HG02870 (cell line): Measurements from ENCODE around the gene MAPK6.

ENCODE experiments used
- ATAC-seq: cut with Tn5 transposase; IDR thresholded peaks from one replicate; pipeline ENCODE4 v1.9.1; 2021; ENCODE audit warnings: mild to moderate bottlenecking, moderate library complexity; ENCODE audit not compliant: unreplicated experiment

Gene MAPK6

DNA sequence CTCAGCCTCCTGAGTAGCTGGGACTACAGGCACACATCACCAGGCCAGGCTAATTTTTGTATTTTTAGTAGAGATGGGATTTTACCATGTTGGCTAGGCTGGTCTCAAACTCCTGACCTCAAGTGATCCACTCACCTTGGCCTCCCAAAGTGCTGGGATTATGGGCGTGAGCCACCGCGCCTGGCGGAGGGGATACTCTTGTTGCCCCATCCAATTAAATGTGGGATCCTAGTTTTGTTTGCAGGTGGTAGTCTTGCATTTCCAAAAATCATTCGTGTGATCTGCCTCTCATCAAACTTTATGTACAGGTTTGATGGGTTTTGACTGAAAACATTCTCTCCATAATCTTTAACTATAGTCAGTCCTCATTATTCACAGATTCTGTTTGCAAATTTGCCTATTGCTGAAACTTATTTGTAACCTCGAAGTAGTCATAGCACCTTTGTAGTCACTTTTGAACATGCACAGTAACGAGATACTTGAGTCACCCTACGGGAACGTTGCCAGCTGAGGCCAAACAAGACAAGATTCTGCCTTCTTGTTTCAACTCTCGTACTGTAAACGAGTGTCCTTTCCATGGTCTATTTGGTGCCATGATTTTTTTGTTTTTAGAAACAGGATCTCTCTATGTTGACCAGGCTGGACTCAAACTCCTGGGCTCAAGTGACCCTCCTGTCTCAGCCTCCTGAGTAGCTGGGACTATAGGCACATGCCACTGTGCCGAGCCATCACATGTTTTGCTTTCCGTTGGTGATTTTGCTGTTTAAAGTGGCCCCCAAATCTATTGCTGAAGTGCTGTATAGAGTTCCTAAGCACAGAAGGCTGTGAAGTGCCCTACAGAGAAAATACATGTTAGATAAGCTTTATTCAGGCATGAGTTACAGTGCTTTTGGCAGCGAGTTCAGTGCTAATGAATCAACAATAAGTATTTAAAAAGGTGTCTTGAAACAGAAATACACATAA, 8.1 kb upstream of the MAPK6 start:
- ATAC-seq: no peak

DNA sequence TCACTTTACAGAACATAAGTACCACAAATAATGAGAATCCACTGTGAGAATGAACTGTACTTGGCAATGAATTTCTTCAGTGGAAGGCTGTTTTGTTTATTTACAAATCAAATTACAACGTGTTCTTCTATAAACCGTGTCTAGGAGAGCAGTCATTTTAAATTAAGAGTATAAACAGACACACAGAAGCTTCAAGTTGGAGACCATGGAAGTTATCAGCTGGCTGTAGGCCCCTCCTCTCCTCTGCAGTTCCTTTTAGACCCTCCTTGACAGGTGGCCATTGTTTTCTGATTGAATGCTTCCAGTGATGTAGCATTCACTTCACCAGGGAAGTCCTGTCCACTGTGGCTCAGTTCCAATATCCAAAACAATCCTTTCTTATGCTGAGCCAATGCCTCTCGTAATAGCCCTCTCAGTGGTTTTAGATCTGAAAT, 7.3 kb upstream of the MAPK6 start:
- ATAC-seq: no peak

DNA sequence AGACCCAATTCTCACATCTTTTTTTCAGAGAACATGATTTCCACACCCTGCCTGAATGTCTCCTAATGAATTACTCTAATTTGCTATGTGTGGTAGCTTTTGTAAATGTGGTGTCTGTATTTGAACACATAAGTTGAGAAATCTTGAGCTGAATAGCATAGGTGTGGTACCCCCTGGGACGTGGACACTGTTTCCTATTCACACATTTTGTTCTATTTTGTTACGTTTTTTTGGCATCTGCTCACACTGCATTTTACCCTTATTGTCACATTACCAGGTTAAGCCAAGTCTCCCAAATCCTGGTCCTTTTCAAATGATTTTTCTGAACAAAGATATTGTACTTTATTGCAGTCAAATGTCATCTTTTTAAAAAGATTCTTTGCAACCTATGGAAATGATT, 6.8 kb upstream of the MAPK6 start:
- ATAC-seq: no peak

DNA sequence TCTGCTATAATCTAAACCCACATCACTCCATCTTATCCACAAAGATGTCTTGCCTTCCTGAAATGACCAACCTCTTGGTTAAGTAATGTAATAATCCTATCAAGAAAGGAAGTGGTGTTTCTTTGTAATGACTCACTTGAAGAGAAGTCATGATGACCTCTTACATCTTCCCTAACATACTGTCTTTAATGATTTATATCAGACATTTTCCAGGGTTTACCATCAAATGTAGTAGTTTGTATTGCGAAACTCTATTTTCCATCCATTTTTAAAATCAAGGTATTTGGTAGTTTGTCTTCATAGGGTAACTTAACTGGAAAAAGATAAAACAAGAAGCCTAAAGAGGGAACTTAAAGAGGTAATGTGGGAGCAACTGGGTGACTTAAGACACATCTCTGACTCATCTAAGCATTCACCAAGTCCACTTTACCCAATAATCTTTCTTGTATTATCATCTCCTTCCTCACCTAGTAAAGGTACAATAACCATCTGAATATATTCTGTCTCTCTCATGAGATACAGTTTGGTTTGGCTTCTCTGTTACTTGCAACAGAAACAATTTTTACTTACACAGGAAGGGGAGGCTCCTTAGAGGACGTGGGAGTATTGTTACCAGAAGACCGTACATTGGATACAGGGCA, 5.7 kb upstream of the MAPK6 start:
- peak; percentile 48 for ATAC-seq

DNA sequence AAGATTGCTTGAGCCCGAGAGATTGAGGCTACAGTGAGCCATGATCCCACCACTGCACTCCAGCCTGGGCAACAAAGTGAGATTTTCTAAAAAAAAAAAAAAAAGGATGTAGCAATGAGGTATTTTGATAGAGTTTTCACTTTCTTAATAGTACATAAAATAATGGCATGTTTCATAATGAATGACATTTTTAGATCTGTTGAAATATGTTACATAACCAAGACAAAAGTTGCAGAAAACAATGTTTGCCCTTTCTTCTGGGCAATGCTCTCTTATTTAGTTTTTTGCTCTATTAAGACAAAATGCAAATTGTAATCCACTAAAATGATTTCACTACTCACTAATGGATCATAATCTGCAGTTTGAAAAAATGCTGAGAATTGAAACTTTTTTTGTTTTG, 4.4 kb upstream of the MAPK6 start:
- ATAC-seq: no peak

DNA sequence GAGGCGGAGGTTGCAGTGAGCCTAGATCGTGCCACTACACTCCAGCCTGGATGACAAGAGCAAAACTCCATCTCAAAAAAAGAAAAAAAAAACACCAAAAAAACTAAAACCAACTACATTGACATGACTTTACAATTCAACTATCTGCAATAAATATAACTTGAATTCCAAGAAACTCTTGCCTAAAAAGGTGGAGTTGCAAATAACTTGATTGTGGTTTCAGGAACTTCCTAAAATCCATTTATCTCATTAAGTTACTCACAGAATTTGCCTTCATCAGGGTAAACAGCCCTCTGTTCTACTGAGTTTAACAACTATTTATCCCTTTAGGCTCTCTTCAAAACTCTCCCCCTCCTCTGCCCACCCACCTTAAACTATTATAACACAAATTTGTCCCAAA, 2.7 kb upstream of the MAPK6 start:
- ATAC-seq: no peak

DNA sequence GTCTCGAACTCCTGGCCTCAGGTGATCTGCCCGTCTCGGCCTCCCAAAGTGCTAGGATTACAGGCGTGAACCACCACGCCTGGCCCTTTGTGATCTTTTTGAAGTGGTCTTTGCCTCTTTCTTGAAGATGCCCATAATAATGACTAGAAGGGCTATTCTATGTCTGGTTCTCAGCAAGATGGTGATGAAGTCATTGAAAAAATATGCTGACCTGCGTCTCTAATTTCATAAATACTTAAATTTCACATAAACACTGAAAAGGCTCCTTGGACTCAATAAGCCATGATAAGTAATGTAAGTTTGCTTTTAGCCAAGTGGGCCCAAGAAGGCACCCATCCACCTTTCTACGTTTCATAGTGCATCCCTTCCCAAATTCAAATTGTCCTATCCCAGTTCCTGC, 775 bp upstream of the MAPK6 start:
- ATAC-seq: no peak

DNA sequence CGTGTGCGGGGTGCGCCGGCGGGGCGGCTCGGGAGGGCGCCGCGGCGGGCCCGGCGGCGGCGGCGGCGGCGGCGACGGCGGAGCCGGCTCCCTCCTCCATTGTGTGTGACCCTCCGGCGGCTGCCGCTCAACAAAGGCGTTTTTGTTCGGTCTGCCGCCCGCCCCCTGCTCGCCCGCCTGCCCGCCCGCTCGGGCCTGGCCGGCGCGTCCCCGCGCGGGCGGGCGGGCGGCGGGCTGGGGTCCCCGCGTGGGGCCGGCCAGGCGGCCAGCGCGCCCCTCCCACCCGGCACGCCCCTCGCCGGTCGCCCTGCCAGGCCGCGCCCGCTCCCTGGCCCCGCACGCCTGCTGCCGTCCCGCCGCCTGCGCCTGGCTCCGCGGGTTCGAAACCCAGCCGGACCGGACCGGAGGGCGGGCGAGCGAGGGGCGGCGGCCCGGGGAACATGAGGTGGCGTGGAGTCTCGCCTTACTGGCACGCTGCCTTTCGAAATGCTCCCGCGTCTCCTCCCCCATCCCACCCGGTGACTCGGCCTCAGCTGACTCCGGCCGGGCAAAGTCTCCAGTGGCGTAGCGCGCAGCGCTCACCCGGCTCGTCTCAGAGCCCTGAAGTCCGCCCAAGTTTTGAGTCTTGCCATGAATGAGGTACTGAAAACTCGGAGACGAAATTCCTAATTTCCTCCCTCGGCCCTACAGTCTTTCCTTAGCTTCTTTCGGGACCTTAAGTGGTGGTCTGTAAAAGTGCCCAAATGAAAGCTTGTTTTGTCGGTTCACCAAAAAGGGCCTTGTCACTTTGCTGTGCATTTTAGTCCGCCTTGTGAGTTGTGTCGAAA, 588 bp downstream of the MAPK6 start:
- ATAC-seq: peak; percentile 43

DNA sequence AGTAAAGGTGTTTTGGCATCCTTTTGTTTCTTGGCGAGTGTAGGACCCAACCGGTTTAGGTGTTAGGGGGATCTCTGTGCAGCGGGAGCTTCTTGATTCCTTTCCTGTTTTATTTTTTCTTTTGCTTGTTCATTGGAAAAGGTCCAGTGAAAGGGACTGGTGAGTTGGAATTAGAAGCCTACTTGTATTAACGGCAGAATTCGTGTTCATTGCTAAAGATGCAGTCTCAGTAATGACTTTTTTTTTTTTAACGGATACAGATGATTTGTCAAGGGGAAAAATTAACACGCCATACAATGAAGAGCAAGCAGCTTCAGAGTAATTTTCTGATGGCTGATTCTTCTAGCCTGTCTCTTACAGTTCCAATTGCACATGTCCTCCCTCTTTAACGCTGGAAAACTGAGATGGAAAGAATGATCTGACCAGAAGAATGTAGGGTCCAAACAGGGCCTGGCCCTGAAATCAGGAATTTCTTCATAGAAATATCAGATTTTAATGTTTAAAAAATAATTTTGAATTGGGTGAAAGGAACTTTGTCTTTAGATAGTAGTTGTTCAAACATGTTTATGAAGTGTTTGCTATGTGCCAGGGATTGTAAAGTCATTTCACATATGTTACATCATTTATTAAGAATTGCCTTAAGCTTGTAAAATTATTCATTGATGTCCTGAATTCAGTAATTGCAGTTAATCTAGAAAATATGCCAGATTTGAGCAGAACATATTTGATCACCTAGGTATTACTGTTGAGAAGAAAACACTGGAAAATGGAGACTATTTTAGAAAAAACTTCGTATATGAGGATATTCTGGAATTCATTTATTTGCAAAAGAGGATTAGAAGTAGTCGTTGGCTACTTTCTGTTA, 1.4 kb downstream of the MAPK6 start:
- no peak for ATAC-seq

DNA sequence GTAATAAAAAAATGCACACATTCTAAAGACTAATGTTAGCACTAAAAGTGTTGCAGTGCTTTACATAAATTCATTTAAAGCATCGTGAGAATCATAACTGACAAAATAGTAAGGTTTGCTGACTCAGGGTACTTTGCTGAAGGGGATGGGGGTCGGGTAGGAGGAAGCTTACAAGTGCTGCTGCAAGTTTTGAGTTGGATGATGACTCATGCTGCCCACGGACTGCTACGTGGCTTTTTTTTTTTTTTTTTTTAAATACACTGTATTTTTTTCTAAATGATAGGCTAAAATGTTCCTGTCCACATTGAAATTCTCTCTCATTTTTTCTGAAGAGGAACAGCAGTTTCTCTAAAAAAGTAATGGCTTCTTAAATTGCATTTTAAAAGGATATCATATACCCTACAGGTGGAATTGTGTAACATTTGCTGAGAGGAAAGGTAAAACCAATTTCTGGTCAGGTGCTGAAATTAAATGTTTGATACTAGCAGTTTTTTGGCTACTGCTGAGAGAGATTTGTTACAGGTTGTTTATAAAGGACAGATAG, 2.2 kb downstream of the MAPK6 start:
- peak; percentile 38 for ATAC-seq

DNA sequence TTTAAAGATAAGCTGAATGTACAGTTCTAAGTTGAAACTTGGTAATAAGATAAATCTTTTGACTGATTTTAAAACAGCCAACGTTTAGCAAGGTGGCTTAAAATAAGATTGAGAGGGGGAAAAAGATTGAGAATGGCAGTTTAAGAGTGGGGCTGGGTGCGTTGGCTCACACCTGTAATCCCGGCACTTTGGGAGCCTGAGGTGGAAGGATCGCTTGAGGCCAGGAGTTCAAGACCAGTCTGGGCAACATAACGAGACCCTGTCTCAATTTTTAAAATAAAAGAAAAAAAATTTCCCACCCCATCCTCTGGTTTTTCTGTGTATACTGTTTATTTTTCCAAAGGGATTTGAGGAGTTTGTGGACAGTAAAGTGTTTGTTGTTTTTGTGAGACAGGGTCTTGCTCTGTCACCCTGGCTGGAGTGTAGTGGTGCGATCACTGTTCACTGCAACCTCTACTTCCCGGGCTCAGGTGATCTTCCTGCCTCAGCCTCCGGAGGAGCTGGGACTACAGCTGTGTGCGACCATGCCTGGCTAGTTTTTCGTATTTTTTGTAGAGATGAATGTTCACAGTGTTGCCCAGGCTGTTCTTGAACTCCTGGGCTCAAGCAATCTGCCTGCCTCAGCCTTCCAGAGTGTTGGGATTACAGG, 3.0 kb downstream of the MAPK6 start:
- ATAC-seq: no peak

DNA sequence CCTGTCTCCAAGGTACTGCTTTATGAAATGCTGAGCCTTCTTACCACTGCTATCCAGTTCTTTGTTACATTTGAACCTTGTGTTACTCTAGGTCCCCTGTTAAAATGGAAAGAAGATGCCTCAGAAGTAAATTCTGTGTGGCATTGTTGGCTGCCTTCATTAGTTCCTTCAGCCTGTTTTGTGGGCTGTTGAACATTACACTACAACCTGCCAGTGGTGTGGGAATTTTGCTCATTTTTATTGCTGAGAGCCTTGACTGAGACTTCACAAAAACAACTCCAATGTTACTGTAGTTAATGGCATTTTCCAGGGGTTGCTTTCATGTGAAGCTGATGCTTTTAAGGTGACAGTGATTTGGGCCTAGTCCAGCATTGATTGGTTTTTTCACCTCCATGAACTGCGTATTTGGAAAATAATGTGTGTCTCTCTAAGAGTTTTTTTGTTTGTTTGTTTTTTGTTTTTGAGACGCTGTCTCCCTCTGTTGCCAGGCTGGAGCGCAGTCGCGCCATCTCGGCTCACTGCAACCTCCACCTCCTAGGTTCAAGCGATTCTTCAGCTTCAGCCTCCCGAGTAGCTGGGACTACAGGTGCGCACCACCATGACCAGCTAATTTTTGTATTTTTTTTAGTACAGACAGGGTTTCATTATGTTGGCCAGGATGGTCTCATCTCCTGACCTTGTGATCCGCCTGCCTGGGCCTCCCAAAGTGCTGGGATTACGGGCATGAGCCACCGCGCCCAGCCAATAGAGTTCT, 4.3 kb downstream of the MAPK6 start:
- ATAC-seq: no peak

DNA sequence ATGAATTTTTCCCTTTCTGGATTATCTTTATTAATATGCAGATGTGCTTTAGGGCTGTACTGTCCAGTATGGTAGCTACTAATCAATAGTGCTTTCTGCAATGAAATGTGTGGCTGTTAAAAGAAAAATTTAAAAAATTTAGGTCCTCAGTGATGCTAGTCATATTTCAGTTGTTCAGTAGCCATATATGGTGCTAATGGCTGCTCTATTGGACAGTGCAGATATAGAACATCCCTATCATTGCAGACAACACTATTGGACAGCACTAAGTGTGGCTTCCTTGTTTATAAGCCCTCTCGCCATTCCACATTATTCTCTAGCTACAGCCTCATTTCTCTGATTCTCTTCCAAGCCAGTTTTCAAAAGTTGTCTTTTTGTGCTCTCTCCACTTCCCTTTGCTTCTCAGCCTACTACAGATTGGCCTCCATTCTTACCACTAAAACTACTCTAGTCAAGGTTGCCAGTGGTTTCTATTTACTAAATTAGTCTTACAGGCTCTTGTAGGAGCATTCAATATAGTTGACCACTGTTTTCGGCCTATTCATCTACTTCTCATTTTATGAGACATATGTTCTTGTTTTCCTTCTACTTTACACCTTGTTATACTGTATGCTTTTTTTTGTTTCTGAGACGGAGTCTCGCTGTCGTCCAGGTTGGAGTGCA, 9.5 kb downstream of the MAPK6 start:
- ATAC-seq: peak; percentile 87

DNA sequence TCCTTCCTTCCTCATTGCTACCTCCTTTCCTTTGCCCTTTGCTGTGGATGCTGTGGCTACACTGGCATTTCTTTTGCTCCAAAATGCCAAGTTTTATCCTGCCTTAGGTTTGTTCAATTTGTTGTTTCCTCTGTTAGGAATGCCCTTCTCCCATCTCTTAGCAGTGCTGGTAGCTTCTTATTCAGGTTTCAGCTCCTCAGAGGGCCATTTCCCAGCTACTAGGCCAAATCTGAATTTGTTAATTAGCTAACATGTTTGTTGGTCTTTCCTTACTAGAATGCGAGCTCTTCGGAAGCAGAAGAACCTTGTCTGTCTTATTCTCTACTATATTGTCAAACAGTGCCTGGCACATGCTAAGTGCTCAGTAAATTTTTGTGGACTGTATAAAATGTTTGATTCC, 11.0 kb downstream of the MAPK6 start:
- ATAC-seq: no peak

DNA sequence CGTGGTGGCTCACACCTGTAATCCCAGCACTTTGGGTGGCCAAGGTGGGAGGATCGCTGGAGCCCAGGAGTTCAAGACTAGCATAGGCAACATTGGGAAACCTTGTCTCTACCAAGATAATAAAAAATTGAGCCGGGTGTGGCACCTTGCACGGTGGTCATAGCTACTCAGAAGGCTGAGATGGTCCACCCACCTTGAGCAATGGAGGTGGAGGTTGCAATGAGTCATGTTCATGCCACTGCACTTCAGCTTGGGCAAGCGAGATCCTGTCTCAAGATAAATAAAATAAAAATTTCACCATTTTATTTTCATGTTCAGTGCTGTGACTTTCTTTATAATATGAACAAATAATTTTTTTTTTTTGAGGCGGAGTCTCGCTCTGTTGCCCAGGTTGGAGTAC, 12.5 kb downstream of the MAPK6 start:
- no peak for ATAC-seq

DNA sequence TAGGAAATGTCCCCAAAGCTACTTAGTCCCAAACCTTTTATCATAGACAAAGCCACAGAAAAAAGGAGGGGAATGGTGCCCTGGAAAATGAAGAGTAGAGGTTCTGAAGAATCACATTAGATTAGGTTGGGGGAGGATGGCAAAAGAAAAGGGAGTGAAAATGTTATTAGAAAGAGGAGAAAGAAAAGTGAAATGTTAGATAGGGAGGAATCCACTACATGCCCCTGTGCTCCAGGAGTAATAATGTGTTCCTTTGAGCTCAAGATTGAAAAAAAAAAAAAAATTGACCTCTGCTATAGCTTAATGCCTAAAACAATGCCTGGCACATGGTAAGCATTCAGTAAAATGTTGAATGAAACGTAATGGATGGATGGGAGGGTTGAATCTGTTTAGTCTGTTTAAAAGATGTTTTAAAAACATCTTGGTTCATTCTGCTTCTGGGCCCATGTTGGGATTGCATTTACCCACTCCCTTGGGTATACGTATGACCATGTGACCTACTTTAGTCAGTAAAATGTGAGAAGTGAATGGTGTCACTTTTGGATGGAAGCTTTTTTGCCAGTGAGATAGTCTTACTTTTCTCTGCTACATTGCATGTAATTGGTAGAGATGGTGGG, 19.0 kb downstream of the MAPK6 start:
- no peak for ATAC-seq

DNA sequence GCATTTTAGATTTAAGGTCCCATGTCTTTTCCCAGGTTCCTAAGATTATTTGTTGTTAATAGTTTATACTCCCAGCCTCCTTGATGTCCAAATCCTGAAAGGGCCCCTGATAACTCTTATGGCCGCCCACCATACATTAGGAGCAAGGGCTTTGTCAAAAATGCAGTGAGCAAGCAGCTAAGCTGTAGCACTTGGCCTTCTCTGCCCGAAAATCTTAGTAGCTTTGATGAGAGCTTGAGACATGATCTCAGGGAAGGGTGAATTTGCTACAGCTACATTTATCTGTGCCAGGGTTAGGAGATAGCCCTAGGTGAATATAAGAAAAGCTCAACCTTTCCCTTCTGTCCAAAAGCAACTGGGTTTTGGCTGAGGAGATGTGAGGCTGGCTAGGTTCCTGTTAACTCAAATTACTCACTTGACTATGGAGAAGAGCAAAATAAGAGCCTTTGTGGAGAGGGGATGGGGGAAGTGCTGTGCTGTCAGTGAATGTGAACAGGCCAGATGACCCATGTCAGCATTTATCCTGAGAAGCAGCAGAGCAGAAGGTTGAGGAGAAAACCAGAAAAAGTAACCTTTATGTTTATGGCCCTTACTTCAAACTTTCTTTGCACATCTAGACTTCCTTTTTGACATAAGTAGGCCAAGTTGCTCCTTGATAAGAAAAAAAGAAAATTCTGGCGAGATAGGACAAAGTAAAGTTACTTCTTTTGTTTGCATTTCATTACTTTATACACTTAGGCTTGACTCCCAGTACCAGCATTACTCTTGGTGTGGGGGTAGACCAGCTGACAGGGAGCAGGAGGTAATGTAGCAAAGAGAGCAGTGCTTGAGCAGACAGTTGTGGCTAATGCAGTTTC, 21.1 kb downstream of the MAPK6 start:
- no peak for ATAC-seq
